GM19438 (cell line): ENCODE measurements around the gene STAM.
"Not testable (repeated sequence)": the region's sequence is repeated elsewhere in the genome, so short reads cannot be mapped to it uniquely, and the experiment has no call there.

Source experiments
- ATAC-seq: cut with Tn5 transposase; IDR thresholded peaks from one replicate; pipeline ENCODE4 v1.9.1; 2021; ENCODE audit warnings: low read depth; ENCODE audit not compliant: unreplicated experiment

Gene STAM

GRCh38 chr10:17716161-17716560, 72.2 kb downstream of the STAM start:
- ATAC-seq: no peak

- ATAC-seq: not testable (repeated sequence)
These were observed 78.5 kb downstream of the STAM start for GRCh38 chr10:17722317-17723014.

- ATAC-seq: no peak
These were observed 81.8 kb downstream of the STAM start for GRCh38 chr10:17725703-17726102.

- no peak for ATAC-seq
These were observed 85.7 kb downstream of the STAM start for GRCh38 chr10:17729630-17730029.

GRCh38 chr10:17730667-17731066, 86.7 kb downstream of the STAM start:
- no peak for ATAC-seq

- ATAC-seq: no peak
These were observed 87.5 kb downstream of the STAM start for GRCh38 chr10:17731331-17732020.

GRCh38 chr10:17733620-17734019, 89.7 kb downstream of the STAM start:
- no peak for ATAC-seq

GRCh38 chr10:17734432-17735080, 90.6 kb downstream of the STAM start:
- no peak for ATAC-seq

GRCh38 chr10:17735166-17735941, 91.4 kb downstream of the STAM start:
- no peak for ATAC-seq

GRCh38 chr10:17736223-17736622, 92.3 kb downstream of the STAM start:
- no peak for ATAC-seq

- no peak for ATAC-seq
These were observed 93.3 kb downstream of the STAM start for GRCh38 chr10:17737027-17737965.

GRCh38 chr10:17740668-17741067, 96.7 kb downstream of the STAM start:
- ATAC-seq: no peak

- ATAC-seq: no peak
These were observed 99.0 kb downstream of the STAM start for GRCh38 chr10:17742918-17743317.

GRCh38 chr10:17743437-17743836, 99.5 kb downstream of the STAM start:
- ATAC-seq: no peak

GRCh38 chr10:17744341-17744861, 100.5 kb downstream of the STAM start:
- no peak for ATAC-seq

- ATAC-seq: no peak
These were observed 104.1 kb downstream of the STAM start for GRCh38 chr10:17747883-17748550.

GRCh38 chr10:17749890-17750289, 105.9 kb downstream of the STAM start:
- no peak for ATAC-seq

- ATAC-seq: no peak
These were observed 108.0 kb downstream of the STAM start, which contains the start of gene TMEM236 for GRCh38 chr10:17751781-17752445. TMEM236 (plus strand) TSS chr10:17752201; CDS start chr10:17752296, 95 bp downstream.
